GM12801 (cell line): Measurements from ENCODE around the gene TMEM218.

Experiments used
- CTCF ChIP-seq: IDR thresholded peaks from one replicate; pipeline ENCODE4 v1.5.1; 2011; ENCODE audit warnings: control low read depth; ENCODE audit not compliant: insufficient read length; ENCODE audit errors: extremely low read depth

TMEM218 gene

GRCh38 chr11:125100136-125100535 lies 11.3 kb downstream of the TMEM218 start:
- TF ChIP-seq CTCF, result no peak

- TF ChIP-seq CTCF, result no peak
Measured at GRCh38 chr11:125094731-125095130, 16.7 kb downstream of the TMEM218 start.

GRCh38 chr11:125093502-125093901 lies 17.9 kb downstream of the TMEM218 start:
- no peak for TF ChIP-seq CTCF

GRCh38 chr11:125092669-125093068 lies 18.8 kb downstream of the TMEM218 start:
- TF ChIP-seq CTCF, result no peak

- no peak for TF ChIP-seq CTCF
Measured at GRCh38 chr11:125091877-125092664, 19.4 kb downstream of the TMEM218 start.

GRCh38 chr11:125091247-125091876 lies 20.1 kb downstream of the TMEM218 start:
- TF ChIP-seq CTCF, result no peak

GRCh38 chr11:125090816-125091215 lies 20.6 kb downstream of the TMEM218 start:
- TF ChIP-seq CTCF, result no peak
